Endodermal cell (in vitro differentiated cells): ENCODE measurements around the gene PIAS1. TPM values are rescaled to one million over a fixed set of nuclear protein-coding genes. Genes with fewer than 3 reads are reported as not detected.
"Not testable (repeated sequence)": the region's sequence is repeated elsewhere in the genome, so short reads cannot be mapped to it uniquely, and the experiment has no call there.

ENCODE experiments used
- DNase-seq: peaks from one replicate; pipeline ENCODE4 v3.0.0-alpha.2; 2017
- H3K27ac ChIP-seq: 2 replicates; pipeline ENCODE4 v1.5.1; 2013; ENCODE audit warnings: mild to moderate bottlenecking, low read depth, low read length, moderate library complexity
- H3K27me3 ChIP-seq: 2 replicates; pipeline ENCODE4 v1.6.1; 2013; ENCODE audit warnings: mild to moderate bottlenecking, low read length, moderate library complexity; ENCODE audit not compliant: insufficient read depth, control insufficient read depth, poor library complexity, severe bottlenecking
- H3K36me3 ChIP-seq: 2 replicates; pipeline ENCODE4 v1.7.0; 2013; ENCODE audit warnings: mild to moderate bottlenecking, low read length, moderate library complexity; ENCODE audit not compliant: control insufficient read depth, insufficient read depth
- H3K4me1 ChIP-seq: one replicate; pipeline ENCODE4 v1.7.0; 2013; ENCODE audit warnings: low read length; ENCODE audit not compliant: control insufficient read depth, insufficient read depth
- H3K4me3 ChIP-seq: 2 replicates; pipeline ENCODE4 v1.5.1; 2013; ENCODE audit warnings: mild to moderate bottlenecking, low read length, moderate library complexity
- H3K9ac ChIP-seq: 2 replicates; pipeline ENCODE4 v1.6.1; 2013; ENCODE audit warnings: mild to moderate bottlenecking, low read length, moderate library complexity; ENCODE audit not compliant: poor library complexity, severe bottlenecking; ENCODE audit errors: extremely low read depth
- H3K9me3 ChIP-seq: 2 replicates; pipeline ENCODE4 v1.6.1; 2013; ENCODE audit warnings: mild to moderate bottlenecking, low read length, moderate library complexity; ENCODE audit not compliant: control insufficient read depth
- H3K27ac Mint-ChIP-seq: 2 replicates; pipeline ENCODE4 v1.8.0; 2020; ENCODE audit warnings: mixed read lengths
- H3K27me3 Mint-ChIP-seq: 2 replicates; pipeline ENCODE4 v1.8.0; 2021; ENCODE audit warnings: mild to moderate bottlenecking, mixed read lengths; ENCODE audit not compliant: insufficient read depth
- H3K36me3 Mint-ChIP-seq: 2 replicates; pipeline ENCODE4 v1.8.0; 2020; ENCODE audit warnings: low read depth, mixed read lengths
- H3K4me1 Mint-ChIP-seq: 2 replicates; pipeline ENCODE4 v1.8.0; 2020; ENCODE audit warnings: mixed read lengths
- H3K4me3 Mint-ChIP-seq: 2 replicates; pipeline ENCODE4 v1.8.0; 2020; ENCODE audit warnings: mild to moderate bottlenecking, moderate library complexity, mixed read lengths
- H3K9me3 Mint-ChIP-seq: 2 replicates; pipeline ENCODE4 v1.8.0; 2020; ENCODE audit warnings: mild to moderate bottlenecking, mixed read lengths
- CTCF ChIP-seq: fragments of 200-600 bp; sonication (generic); conservative IDR thresholded peaks from 2 replicates; pipeline ENCODE4 v1.5.0; 2021; ENCODE audit warnings: antibody characterized with exemption, mild to moderate bottlenecking
- WGBS, 2 experiments: methylation state at CpG; one replicate each; pipeline versions ENCODE4 v1.1.5 to v1.1.7; 2013; ENCODE audit warnings: missing lambda C conversion rate in 2 of 2, mixed read lengths in 1 of 2; ENCODE audit not compliant: insufficient coverage in 1 of 2, insufficient read length in 1 of 2; 5-methylcytosine and 5-hydroxymethylcytosine counted together
- long read RNA-seq, 4 experiments: library from polyadenylated mRNA in 2 of 4; library from RNA in 1 of 4; library from capped mRNA in 1 of 4; stranded (forward) in 3 of 4; unstranded in 1 of 4; transcript quantifications; one replicate each; pipeline ENCODE4 v2.0.0, GENCODE V29; 2020 to 2021; ENCODE audit warnings: inconsistent platforms in 1 of 4
- polyA plus RNA-seq, 2 experiments: library from polyadenylated mRNA; stranded (reverse); fragments of 50-300 nt; gene quantifications; one replicate each; pipeline ENCODE4 v1.2.3, GENCODE V29; 2013
- total RNA-seq, 2 donors: library from RNA; stranded (reverse); fragmentation: NEBNext Ultra II Directional in 1 of 2; extraction: Animal tissue kit (Norgen Biotek cat#: 25700) in 1 of 2; gene quantifications; 2 replicates in 1 of 2; 3 replicates in 1 of 2; pipeline ENCODE4 v1.2.1, GENCODE V29; 2021

PIAS1 gene
- total RNA-seq: 10 to 100 TPM; 38.0 to 40.1 TPM
- 50.4 TPM for polyA plus RNA-seq (2013, experiment 1 of 2)
- 42.8 TPM for polyA plus RNA-seq (2013, experiment 2 of 2)
- long read RNA-seq, experiment 1, full-length matches to known transcripts: 4 of 14 reads
- long read RNA-seq, experiment 1, partial matches to known transcripts: 5 of 14 reads
- long read RNA-seq, experiment 1, other reads (novel, unspliced or antisense): 5 of 14 reads
- long read RNA-seq, experiment 2, full-length matches to known transcripts: 38 of 58 reads
- long read RNA-seq, experiment 2, partial matches to known transcripts: 6 of 58 reads
- long read RNA-seq, experiment 2, other reads (novel, unspliced or antisense): 14 of 58 reads
- long read RNA-seq, experiment 3, full-length matches to known transcripts: 85 of 110 reads
- long read RNA-seq, experiment 3, partial matches to known transcripts: 15 of 110 reads
- long read RNA-seq, experiment 3, other reads (novel, unspliced or antisense): 10 of 110 reads
- long read RNA-seq, experiment 4, full-length matches to known transcripts: 15 of 25 reads
- long read RNA-seq, experiment 4, partial matches to known transcripts: 6 of 25 reads
- long read RNA-seq, experiment 4, other reads (novel, unspliced or antisense): 4 of 25 reads

DNA sequence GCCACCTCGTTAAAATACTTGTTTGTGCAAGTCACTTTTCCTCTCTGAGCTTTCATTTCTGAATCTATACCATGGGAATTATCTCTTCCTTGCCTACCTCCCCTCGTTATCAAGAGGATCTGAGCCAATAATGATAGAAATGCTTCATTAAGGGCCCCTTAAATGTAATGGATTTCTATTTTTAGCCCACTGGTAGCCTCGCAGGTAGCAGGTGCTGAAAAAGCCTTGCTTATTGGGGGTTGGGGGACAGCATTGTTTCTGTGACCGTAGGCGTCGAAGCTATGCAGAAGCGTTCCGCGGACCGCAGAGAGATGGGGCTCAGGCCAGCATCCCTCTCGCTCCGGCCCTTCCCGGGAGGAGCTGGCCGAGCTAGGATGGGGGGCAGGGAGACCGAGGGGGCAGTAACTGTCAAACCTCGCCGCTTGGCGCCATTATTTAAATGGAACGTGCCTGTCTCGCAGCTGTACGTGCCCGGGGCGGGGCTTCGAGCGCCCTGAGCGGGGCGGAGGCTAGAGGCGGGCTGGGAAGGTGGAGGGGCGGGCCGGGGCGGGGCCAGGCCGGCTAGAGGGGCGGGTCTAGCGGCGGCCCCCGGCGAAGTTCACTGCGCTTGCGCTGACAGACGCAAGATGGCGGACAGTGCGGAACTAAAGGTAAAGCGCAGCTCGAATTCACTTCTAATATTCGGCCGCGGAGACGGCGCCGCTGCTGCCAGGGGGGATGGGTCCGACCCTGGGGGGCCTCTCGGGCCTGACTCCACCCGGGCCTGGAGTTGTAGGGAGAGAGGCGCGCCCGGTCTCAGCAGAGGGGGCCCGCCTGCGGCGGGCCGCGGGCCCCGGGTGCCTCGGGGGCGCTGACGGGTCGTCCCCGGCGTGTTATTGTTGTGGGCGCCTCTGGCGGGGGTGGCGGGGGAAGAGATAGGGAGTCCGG is at the start of gene PIAS1:
PIAS1 (plus strand) TSS at position 615 of the 927 bp plus-strand sequence; CDS start at position 627, 12 bp downstream.
- Mint-ChIP-seq H3K36me3 (peaks cover 1% of the 10 kb centered on the region), H3K9me3 (no peaks in the 10 kb centered on the region), H3K27ac (peak within 1 kb of the TSS; percentile 78), H3K4me1 (peaks cover 27% of the 10 kb centered on the region), H3K27me3 (peaks cover 6% of the 10 kb centered on the region), H3K4me3 (peak within 1 kb of the TSS; percentile 81)
- Histone ChIP-seq H3K9me3 (no peaks in the 10 kb centered on the region), H3K27ac (peak within 1 kb of the TSS; percentile 91), H3K4me3 (peak within 1 kb of the TSS; percentile 91), H3K27me3 (no peaks in the 10 kb centered on the region), H3K36me3 (no peaks in the 10 kb centered on the region), H3K9ac (peak within 1 kb of the TSS; percentile 77), H3K4me1 (peaks cover 8% of the 10 kb centered on the region)
- DNase-seq: peak; percentile 98
- peak; percentile 47 for TF ChIP-seq CTCF
- 2 to 4% methylated on average over 17 to 72 of the region's 72 CpGs for WGBS, 2 experiments

- not testable (repeated sequence) for DNase-seq, H3K27me3 Mint-ChIP-seq, H3K4me1 ChIP-seq, H3K27me3 ChIP-seq, H3K27ac Mint-ChIP-seq, H3K4me3 Mint-ChIP-seq, H3K9ac ChIP-seq, H3K4me3 ChIP-seq, H3K27ac ChIP-seq, H3K36me3 ChIP-seq, H3K4me1 Mint-ChIP-seq, H3K36me3 Mint-ChIP-seq
- 80 to 82% methylated on average over 4 to 5 of the region's 5 CpGs for WGBS, 2 experiments
- peaks cover 12% of the 10 kb centered on the region for H3K9me3 ChIP-seq
- H3K9me3 Mint-ChIP-seq: peaks cover 26% of the 10 kb centered on the region
Measured at GRCh38 chr15:68007642-68008041, 46.5 kb upstream of the PIAS1 start.

DNA sequence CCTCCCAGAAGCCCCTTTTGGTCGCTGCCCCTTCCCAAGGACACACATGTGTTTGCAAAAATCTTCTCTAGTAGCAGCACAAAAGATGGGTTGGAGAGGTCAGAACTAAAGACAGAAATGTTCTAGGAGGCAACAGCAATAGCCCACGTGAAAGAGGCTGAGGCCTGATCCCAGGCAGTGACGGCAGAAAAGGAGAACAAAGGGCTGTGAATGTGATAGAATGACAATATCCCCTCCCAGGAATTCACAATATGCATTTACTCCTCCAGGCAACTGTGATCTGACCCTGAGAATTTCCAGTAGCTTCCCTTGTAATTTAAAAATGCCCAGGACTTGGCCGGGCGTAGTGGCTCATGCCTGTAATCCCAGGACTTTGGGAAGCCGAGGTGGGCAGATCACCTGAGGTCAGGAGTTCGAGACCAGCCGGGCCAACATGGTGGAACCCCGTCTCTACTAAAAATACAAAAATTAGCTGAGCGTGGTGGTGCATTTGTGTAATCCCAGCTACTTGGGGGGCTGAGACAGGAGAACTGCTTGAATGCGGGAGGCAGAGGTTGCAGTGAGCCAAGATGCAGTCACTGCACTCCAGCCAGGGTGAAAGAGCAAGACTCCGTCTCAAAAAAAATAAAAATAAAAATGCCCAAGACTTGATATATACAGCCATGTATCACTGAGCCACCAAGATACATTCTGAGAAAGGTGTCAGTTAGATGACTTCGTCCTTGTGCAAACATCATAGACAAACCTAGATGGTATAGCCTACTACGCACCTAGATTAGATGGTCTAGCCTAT is 43.6 kb upstream of the PIAS1 start:
- Mint-ChIP-seq H3K4me3 (no peak overlapping the region), H3K27ac (no peak overlapping the region), H3K36me3 (peaks cover 6% of the 10 kb centered on the region), H3K27me3 (no peaks in the 10 kb centered on the region), H3K4me1 (peaks cover 16% of the 10 kb centered on the region), H3K9me3 (peaks cover 26% of the 10 kb centered on the region)
- Histone ChIP-seq H3K27ac (no peak overlapping the region), H3K9ac (no peak overlapping the region), H3K27me3 (no peaks in the 10 kb centered on the region), H3K4me1 (no peaks in the 10 kb centered on the region), H3K9me3 (peaks cover 12% of the 10 kb centered on the region), H3K4me3 (no peak overlapping the region), H3K36me3 (no peaks in the 10 kb centered on the region)
- TF ChIP-seq CTCF: no peak
- peak; percentile 53 for DNase-seq
- WGBS, 2 experiments: 85 to 89% methylated on average over 11 to 14 of the region's 14 CpGs
